ENCODE data around the gene BCO1.
A peak's percentile ranks its signal among the peaks of the same experiment; 100 is the strongest.
"Not testable (repeated sequence)": the region's sequence is repeated elsewhere in the genome, so short reads cannot be mapped to it uniquely, and the experiment has no call there.

The BCO1 gene

GRCh38 chr16:81238296-81239011 is at the start of gene BCO1:
TSS of gene BCO1 (plus strand) at chr16:81238689. CDS start at chr16:81238909, 220 bp downstream.
- no peak for DNase-seq (ENCODE audit: extremely low read depth in 1 of 2, low read depth in 1 of 2)

- DNase-seq (ENCODE audit: extremely low read depth in 1 of 2, low read depth in 1 of 2), result no peak
These were observed 49.3 kb upstream of the BCO1 start for GRCh38 chr16:81189100-81189664.

GRCh38 chr16:81190667-81191066 is 47.8 kb upstream of the BCO1 start:
- DNase-seq (ENCODE audit: extremely low read depth in 1 of 2, low read depth in 1 of 2), result no peak

- DNase-seq (ENCODE audit: extremely low read depth in 1 of 2, low read depth in 1 of 2), result no peak
These were observed 42.5 kb upstream of the BCO1 start for GRCh38 chr16:81195885-81196534.

- DNase-seq (ENCODE audit: extremely low read depth in 1 of 2, low read depth in 1 of 2), result no peak
These were observed 39.9 kb upstream of the BCO1 start for GRCh38 chr16:81198635-81199034.

GRCh38 chr16:81201267-81201666 is 37.2 kb upstream of the BCO1 start:
- no peak for DNase-seq (ENCODE audit: extremely low read depth in 1 of 2, low read depth in 1 of 2)

GRCh38 chr16:81204798-81205680 is 33.5 kb upstream of the BCO1 start:
- DNase-seq (ENCODE audit: extremely low read depth in 1 of 2, low read depth in 1 of 2), result peak in 1 of 2 donors; percentile 3

GRCh38 chr16:81207076-81207475 is 31.4 kb upstream of the BCO1 start:
- DNase-seq (ENCODE audit: extremely low read depth in 1 of 2, low read depth in 1 of 2), result no peak

- DNase-seq (ENCODE audit: extremely low read depth in 1 of 2, low read depth in 1 of 2), result no peak
These were observed 27.7 kb upstream of the BCO1 start for GRCh38 chr16:81210807-81211206.

GRCh38 chr16:81212830-81213465 is 25.5 kb upstream of the BCO1 start:
- DNase-seq (ENCODE audit: extremely low read depth in 1 of 2, low read depth in 1 of 2), result no peak

- no peak for DNase-seq (ENCODE audit: extremely low read depth in 1 of 2, low read depth in 1 of 2)
These were observed 23.7 kb upstream of the BCO1 start for GRCh38 chr16:81214745-81215166.

GRCh38 chr16:81216114-81216513 is 22.4 kb upstream of the BCO1 start:
- DNase-seq (ENCODE audit: extremely low read depth in 1 of 2, low read depth in 1 of 2), result no peak

- DNase-seq (ENCODE audit: extremely low read depth in 1 of 2, low read depth in 1 of 2), result no peak
These were observed 21.8 kb upstream of the BCO1 start for GRCh38 chr16:81216706-81217105.

- DNase-seq (ENCODE audit: extremely low read depth in 1 of 2, low read depth in 1 of 2), result no peak
These were observed 19.3 kb upstream of the BCO1 start for GRCh38 chr16:81219151-81219550.

- no peak for DNase-seq (ENCODE audit: extremely low read depth in 1 of 2, low read depth in 1 of 2)
These were observed 18.1 kb upstream of the BCO1 start for GRCh38 chr16:81220349-81220748.

GRCh38 chr16:81221731-81222130 is 16.8 kb upstream of the BCO1 start:
- DNase-seq (ENCODE audit: extremely low read depth in 1 of 2, low read depth in 1 of 2), result no peak

GRCh38 chr16:81224824-81225223 is 13.7 kb upstream of the BCO1 start:
- no peak for DNase-seq (ENCODE audit: extremely low read depth in 1 of 2, low read depth in 1 of 2)

GRCh38 chr16:81225697-81226096 is 12.8 kb upstream of the BCO1 start:
- DNase-seq (ENCODE audit: extremely low read depth in 1 of 2, low read depth in 1 of 2), result not testable (repeated sequence)

GRCh38 chr16:81227785-81228184 is 10.7 kb upstream of the BCO1 start:
- no peak for DNase-seq (ENCODE audit: extremely low read depth in 1 of 2, low read depth in 1 of 2)

GRCh38 chr16:81229811-81230210 is 8.7 kb upstream of the BCO1 start:
- no peak for DNase-seq (ENCODE audit: extremely low read depth in 1 of 2, low read depth in 1 of 2)

GRCh38 chr16:81231014-81231413 is 7.5 kb upstream of the BCO1 start:
- no peak for DNase-seq (ENCODE audit: extremely low read depth in 1 of 2, low read depth in 1 of 2)
